ENCODE data around the gene CERK.

Gene CERK

GRCh38 chr22:46761017-46761416, 23.0 kb upstream of the CERK start:
- Histone ChIP-seq H3K36me3 (ENCODE audit: control insufficient read depth in 2 of 2, insufficient read depth in 1 of 2, low read length in 2 of 2) (peaks cover 0 to 9% of the 10 kb centered on the region in 2 experiments; a peak in 2 of 3 replicates), H3K4me1 (ENCODE audit: control insufficient read depth, insufficient read depth, low read length) (peaks cover 3% of the 10 kb centered on the region; the same call in 1 of the 2 replicates), H3K9me3 (ENCODE audit: control insufficient read depth, insufficient read depth, low read depth, low read length) (no peaks in the 10 kb centered on the region), H3K4me3 (ENCODE audit: low read depth, low read length) (no peak overlapping the region), H3K27ac (ENCODE audit: extremely low read depth, low read depth, low read length) (no peak overlapping the region)
- CTCF ChIA-PET: interaction anchor here (0.6 to 12.2 kb wide), 4 partner anchors 28 to 70 kb away, joined by 3 to 223 read pairs (median 4); no protein-coding TSS in a partner anchor
- TF ChIP-seq ZNF184 (tag by site-specific recombination; IDR thresholded peaks at IDR 0.05) (no peak), ZNF555 (tag by site-specific recombination; conservative IDR thresholded peaks at IDR 0.05) (no peak), ATF2 (tag by site-specific recombination; IDR thresholded peaks at IDR 0.05; ENCODE audit: low read depth) (no peak), ZNF416 (tag by site-specific recombination; IDR thresholded peaks at IDR 0.05) (no peak), ZNF341 (tag by site-specific recombination; IDR thresholded peaks at IDR 0.05; ENCODE audit: low read depth) (no peak), BCL6B (tag by site-specific recombination; IDR thresholded peaks at IDR 0.05) (no peak), TSHZ1 (tag by site-specific recombination; IDR thresholded peaks at IDR 0.05; ENCODE audit: borderline replicate concordance) (no peak), ZNF302 (tag by site-specific recombination; IDR thresholded peaks at IDR 0.05; ENCODE audit: low read depth) (no peak), CTCF (tag by site-specific recombination; IDR thresholded peaks at IDR 0.05) (no peak), ZNF747 (tag by site-specific recombination; IDR thresholded peaks at IDR 0.05) (no peak), KLF17 (tag by site-specific recombination; IDR thresholded peaks at IDR 0.05) (no peak), ZNF426 (tag by site-specific recombination; IDR thresholded peaks at IDR 0.05) (no peak), ZNF677 (tag by site-specific recombination; IDR thresholded peaks at IDR 0.05) (no peak), OVOL3 (tag by site-specific recombination; IDR thresholded peaks at IDR 0.05) (no peak), ZBTB11 (tag by site-specific recombination; conservative IDR thresholded peaks at IDR 0.05; ENCODE audit: low read depth) (no peak), ZNF514 (tag by site-specific recombination; IDR thresholded peaks at IDR 0.05) (no peak), ZBTB7A (tag by site-specific recombination; IDR thresholded peaks at IDR 0.05; ENCODE audit: low read depth) (no peak), ZNF121 (tag by site-specific recombination; IDR thresholded peaks at IDR 0.05) (no peak)
- POLR2A ChIA-PET: interaction anchor here (0.5 to 2.4 kb wide), 5 partner anchors 8 to 79 kb away, joined by 3 to 12 read pairs (median 5); no protein-coding TSS in a partner anchor

Measured in HEK293 (cell line).